ENCODE data around the gene RPL14. TPM values are rescaled to one million over a fixed set of nuclear protein-coding genes. Genes with fewer than 3 reads are reported as not detected.
"Not testable (repeated sequence)": the region's sequence is repeated elsewhere in the genome, so short reads cannot be mapped to it uniquely, and the experiment has no call there.

The RPL14 gene
- total and polyA plus RNA-seq, 8 donors = 810 to 1,907 (median 1,503) TPM

- H3K9me3 ChIP-seq = no peaks in the 10 kb centered on the region
- H3K4me1 ChIP-seq = peaks cover 10 to 15% (median 13%) of the 10 kb centered on the region in 3 donors
- 84 to 88% methylated on average over 4 of the region's 4 CpGs for WGBS, 2 donors
- H3K27ac ChIP-seq = no peak overlapping the region
- peaks cover 3 to 54% (median 27%) of the 10 kb centered on the region in 3 donors for H3K36me3 ChIP-seq
- no peak for DNase-seq
- peak overlapping the region in 3 of 4 donors; percentile 66 to 96 (median 66) for H3K4me3 ChIP-seq
- ATAC-seq = no peak
- TF ChIP-seq CTCF (IDR thresholded peaks at IDR 0.05) = no peak
- FAIRE-seq = no peak
- H3K27me3 ChIP-seq = no peaks in the 10 kb centered on the region
- intact Hi-C loops (cut with DNase I) = no loop called here
Measured at GRCh38 chr3:40458473-40458872, 1.3 kb downstream of the RPL14 start.

GRCh38 chr3:40460481-40460880 is 3.3 kb downstream of the RPL14 start:
- H3K4me3 ChIP-seq; DNase-seq; H3K27me3 ChIP-seq; intact Hi-C loops (cut with DNase I); H3K27ac ChIP-seq; FAIRE-seq; ATAC-seq; H3K9me3 ChIP-seq: not testable (repeated sequence)
- 88 to 89% methylated on average over 5 to 6 of the region's 6 CpGs for WGBS, 2 donors
- peaks cover 3 to 62% (median 35%) of the 10 kb centered on the region in 3 donors for H3K36me3 ChIP-seq
- peaks cover 10 to 15% (median 13%) of the 10 kb centered on the region in 3 donors for H3K4me1 ChIP-seq

- FAIRE-seq (no peak), DNase-seq (no peak), ATAC-seq (no peak)
- H3K27me3 ChIP-seq = no peaks in the 10 kb centered on the region
- H3K4me1 ChIP-seq = peaks cover 10 to 15% (median 13%) of the 10 kb centered on the region in 3 donors
- H3K36me3 ChIP-seq = peaks cover 3 to 62% (median 35%) of the 10 kb centered on the region in 3 donors
- no peak overlapping the region for H3K27ac ChIP-seq
- H3K9me3 ChIP-seq = no peaks in the 10 kb centered on the region
- WGBS, 2 donors = 71 to 75% methylated on average over 3 of the region's 3 CpGs
- TF ChIP-seq CTCF (IDR thresholded peaks at IDR 0.05) = no peak
- intact Hi-C loops (cut with DNase I) = no loop called here
- no peak overlapping the region for H3K4me3 ChIP-seq
Measured at GRCh38 chr3:40461161-40461560, 4.0 kb downstream of the RPL14 start.

- peaks cover 10 to 15% (median 13%) of the 10 kb centered on the region in 3 donors for H3K4me1 ChIP-seq
- H3K4me3 ChIP-seq; H3K27ac ChIP-seq; ATAC-seq; DNase-seq; intact Hi-C loops (cut with DNase I); FAIRE-seq; H3K27me3 ChIP-seq; H3K9me3 ChIP-seq: not testable (repeated sequence)
- H3K36me3 ChIP-seq = peaks cover 3 to 62% (median 35%) of the 10 kb centered on the region in 3 donors
- 93 to 97% methylated on average over 7 of the region's 7 CpGs for WGBS, 2 donors
Measured at GRCh38 chr3:40462838-40463237, 5.7 kb downstream of the RPL14 start.

GRCh38 chr3:40463579-40463978 is 6.4 kb downstream of the RPL14 start:
- intact Hi-C loops (cut with DNase I) = no loop called here
- H3K27ac ChIP-seq = no peak overlapping the region
- H3K36me3 ChIP-seq = peaks cover 3 to 56% (median 31%) of the 10 kb centered on the region in 3 donors
- ATAC-seq (no peak), FAIRE-seq (no peak), DNase-seq (no peak)
- 91 to 94% methylated on average over 2 of the region's 2 CpGs for WGBS, 2 donors
- peaks cover 4 to 8% (median 8%) of the 10 kb centered on the region in 3 donors for H3K4me1 ChIP-seq
- no peak for TF ChIP-seq CTCF (IDR thresholded peaks at IDR 0.05)
- H3K27me3 ChIP-seq = no peaks in the 10 kb centered on the region
- H3K4me3 ChIP-seq = no peak overlapping the region
- H3K9me3 ChIP-seq = no peaks in the 10 kb centered on the region

GRCh38 chr3:40464339-40465110 is 7.4 kb downstream of the RPL14 start:
- no peak for DNase-seq
- no peaks in the 10 kb centered on the region for H3K27me3 ChIP-seq
- H3K9me3 ChIP-seq = no peaks in the 10 kb centered on the region
- H3K27ac ChIP-seq = no peak overlapping the region
- H3K4me1 ChIP-seq = no peaks in the 10 kb centered on the region
- peaks cover 3 to 46% (median 23%) of the 10 kb centered on the region in 3 donors for H3K36me3 ChIP-seq
- H3K4me3 ChIP-seq = no peak overlapping the region
- no peak for FAIRE-seq
- ATAC-seq = no peak
- intact Hi-C loops (cut with DNase I) = no loop called here
- WGBS, 2 donors = 75 to 76% methylated on average over 9 of the region's 9 CpGs
- TF ChIP-seq CTCF (IDR thresholded peaks at IDR 0.05) = no peak

Measured in pancreas (tissue), 10 donors.